DOHH2 (cell line): ENCODE data around the gene TADA1.
"Not testable (repeated sequence)": the region's sequence is repeated elsewhere in the genome, so short reads cannot be mapped to it uniquely, and the experiment has no call there.

Experiments
- H3F3A ChIP-seq: fragments of 200-600 bp; sonication (generic), shearing (Covaris generic); 2 replicates; pipeline ENCODE4 v1.6.0; 2016; ENCODE audit warnings: antibody characterized with exemption, mild to moderate bottlenecking; ENCODE audit not compliant: control insufficient read depth, insufficient read depth
- H3K27ac ChIP-seq: fragments of 200-600 bp; sonication (generic); 2 replicates; pipeline ENCODE4 v1.5.1; 2014; ENCODE audit warnings: low read depth, mild to moderate bottlenecking, low read length, moderate library complexity
- H3K27me3 ChIP-seq: fragments of 200-600 bp; sonication (generic); 2 replicates; pipeline ENCODE4 v1.6.1; 2014; ENCODE audit warnings: mild to moderate bottlenecking, low read length, mixed read lengths; ENCODE audit not compliant: control insufficient read depth
- H3K36me3 ChIP-seq: fragments of 200-600 bp; sonication (generic); 2 replicates; pipeline ENCODE4 v1.6.1; 2014; ENCODE audit warnings: mild to moderate bottlenecking, low read length, moderate library complexity, mixed read lengths; ENCODE audit not compliant: control insufficient read depth
- H3K4me1 ChIP-seq: fragments of 200-600 bp; sonication (generic); 2 replicates; pipeline ENCODE4 v1.6.1; 2014; ENCODE audit warnings: mild to moderate bottlenecking, low read length, mixed read lengths; ENCODE audit not compliant: control insufficient read depth
- H3K4me2 ChIP-seq: fragments of 200-600 bp; sonication (generic); 2 replicates; pipeline ENCODE4 v1.6.0; 2014; ENCODE audit warnings: mild to moderate bottlenecking, low read length, moderate library complexity
- H3K4me3 ChIP-seq: fragments of 200-600 bp; sonication (generic); 2 replicates; pipeline ENCODE4 v1.5.1; 2014; ENCODE audit warnings: mild to moderate bottlenecking, low read length, mixed read lengths
- H3K79me2 ChIP-seq: fragments of 200-600 bp; sonication (generic); 2 replicates; pipeline ENCODE4 v1.6.1; 2014; ENCODE audit warnings: mild to moderate bottlenecking, low read length, mixed read lengths; ENCODE audit not compliant: control insufficient read depth
- H3K9me2 ChIP-seq: fragments of 200-600 bp; sonication (generic); replicated peaks from 2 replicates; pipeline ENCODE4 v1.6.1; 2014; ENCODE audit warnings: mild to moderate bottlenecking, low read length, mixed read lengths; ENCODE audit not compliant: control insufficient read depth
- H3K9me3 ChIP-seq: fragments of 200-600 bp; sonication (generic); 2 replicates; pipeline ENCODE4 v1.6.1; 2014; ENCODE audit warnings: antibody characterized with exemption, low read length, mixed read lengths; ENCODE audit not compliant: control insufficient read depth, insufficient read depth
- H4K20me1 ChIP-seq: fragments of 200-600 bp; sonication (generic); 2 replicates; pipeline ENCODE4 v1.6.0; 2014; ENCODE audit warnings: low read depth, mild to moderate bottlenecking, antibody characterized with exemption, low read length, moderate library complexity; ENCODE audit not compliant: control insufficient read depth, insufficient read depth
- EZH2phosphoT487 ChIP-seq: fragments of 200-600 bp; sonication (generic); IDR thresholded peaks from 2 replicates; pipeline ENCODE4 v1.6.1; 2017; ENCODE audit warnings: borderline replicate concordance, mild to moderate bottlenecking, antibody characterized with exemption, low read length, moderate library complexity, mixed read lengths
- TF ChIP-seq, protein P1 (sequence below): fragments of 200-600 bp; sonication (generic); IDR thresholded peaks from one replicate; pipeline ENCODE4 v1.5.1; 2014; ENCODE audit warnings: antibody characterized with exemption, mild to moderate bottlenecking, low read depth, low read length; ENCODE audit not compliant: poor library complexity, severe bottlenecking

Gene TADA1

GRCh38 chr1:166884971-166885370 is 8.9 kb upstream of the TADA1 start:
- no peaks in the 10 kb centered on the region for H3F3A ChIP-seq
- no peaks in the 10 kb centered on the region for H3K4me1 ChIP-seq
- H3K4me2 ChIP-seq, result no peak overlapping the region
- TF ChIP-seq, protein P1, sequence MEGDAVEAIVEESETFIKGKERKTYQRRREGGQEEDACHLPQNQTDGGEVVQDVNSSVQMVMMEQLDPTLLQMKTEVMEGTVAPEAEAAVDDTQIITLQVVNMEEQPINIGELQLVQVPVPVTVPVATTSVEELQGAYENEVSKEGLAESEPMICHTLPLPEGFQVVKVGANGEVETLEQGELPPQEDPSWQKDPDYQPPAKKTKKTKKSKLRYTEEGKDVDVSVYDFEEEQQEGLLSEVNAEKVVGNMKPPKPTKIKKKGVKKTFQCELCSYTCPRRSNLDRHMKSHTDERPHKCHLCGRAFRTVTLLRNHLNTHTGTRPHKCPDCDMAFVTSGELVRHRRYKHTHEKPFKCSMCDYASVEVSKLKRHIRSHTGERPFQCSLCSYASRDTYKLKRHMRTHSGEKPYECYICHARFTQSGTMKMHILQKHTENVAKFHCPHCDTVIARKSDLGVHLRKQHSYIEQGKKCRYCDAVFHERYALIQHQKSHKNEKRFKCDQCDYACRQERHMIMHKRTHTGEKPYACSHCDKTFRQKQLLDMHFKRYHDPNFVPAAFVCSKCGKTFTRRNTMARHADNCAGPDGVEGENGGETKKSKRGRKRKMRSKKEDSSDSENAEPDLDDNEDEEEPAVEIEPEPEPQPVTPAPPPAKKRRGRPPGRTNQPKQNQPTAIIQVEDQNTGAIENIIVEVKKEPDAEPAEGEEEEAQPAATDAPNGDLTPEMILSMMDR, result no peak
- no peak for TF ChIP-seq EZH2phosphoT487
- no peaks in the 10 kb centered on the region for H3K9me2 ChIP-seq
- no peak overlapping the region for H3K4me3 ChIP-seq
- H4K20me1 ChIP-seq, result no peaks in the 10 kb centered on the region
- H3K27ac ChIP-seq, result no peak overlapping the region
- H3K9me3 ChIP-seq, result no peaks in the 10 kb centered on the region
- no peaks in the 10 kb centered on the region for H3K36me3 ChIP-seq
- no peaks in the 10 kb centered on the region for H3K79me2 ChIP-seq
- peaks cover 9% of the 10 kb centered on the region; the same call in 1 of the 2 replicates for H3K27me3 ChIP-seq

GRCh38 chr1:166884040-166884642 is 8.1 kb upstream of the TADA1 start:
- Histone ChIP-seq H3K79me2 (no peaks in the 10 kb centered on the region), H3F3A (no peaks in the 10 kb centered on the region), H3K4me2 (peak overlapping the region; percentile 15; the same call in 1 of the 2 replicates), H4K20me1 (no peaks in the 10 kb centered on the region), H3K4me3 (no peak overlapping the region), H3K27me3 (peaks cover 9% of the 10 kb centered on the region; the same call in 1 of the 2 replicates), H3K27ac (no peak overlapping the region), H3K9me3 (no peaks in the 10 kb centered on the region), H3K4me1 (no peaks in the 10 kb centered on the region), H3K36me3 (no peaks in the 10 kb centered on the region), H3K9me2 (no peaks in the 10 kb centered on the region)
- TF ChIP-seq EZH2phosphoT487, result no peak
- TF ChIP-seq, protein P1, result peak; percentile 54

- Histone ChIP-seq H3K4me3 (no peak overlapping the region), H4K20me1 (no peaks in the 10 kb centered on the region), H3K9me3 (no peaks in the 10 kb centered on the region), H3K27ac (no peak overlapping the region), H3K36me3 (no peaks in the 10 kb centered on the region), H3K9me2 (no peaks in the 10 kb centered on the region), H3K79me2 (no peaks in the 10 kb centered on the region), H3K4me2 (no peak overlapping the region), H3F3A (no peaks in the 10 kb centered on the region), H3K4me1 (no peaks in the 10 kb centered on the region), H3K27me3 (peaks cover 7% of the 10 kb centered on the region; the same call in 1 of the 2 replicates)
- TF ChIP-seq, protein P1, result no peak
- no peak for TF ChIP-seq EZH2phosphoT487
These were observed 6.8 kb upstream of the TADA1 start for GRCh38 chr1:166882893-166883292.

- H3K4me1 ChIP-seq, result peaks cover 20% of the 10 kb centered on the region
- not testable (repeated sequence) for H3K27ac ChIP-seq, H3K9me2 ChIP-seq
These were observed 2.3 kb upstream of the TADA1 start for GRCh38 chr1:166878173-166878917.

More at GRCh38 chr1:166878173-166878917, 2.3 kb upstream of the TADA1 start:
- peaks cover 26% of the 10 kb centered on the region for H3K79me2 ChIP-seq
- not testable (repeated sequence) for H3K27me3 ChIP-seq, H3K4me3 ChIP-seq, H3K9me3 ChIP-seq, H3K36me3 ChIP-seq, H4K20me1 ChIP-seq, H3K4me2 ChIP-seq, H3F3A ChIP-seq
